WI38 (cell line): ENCODE results near the gene ZNF415.
A peak's percentile ranks its signal among the peaks of the same experiment; 100 is the strongest.
"Not testable (repeated sequence)": the region's sequence is repeated elsewhere in the genome, so short reads cannot be mapped to it uniquely, and the experiment has no call there.

ENCODE experiments used
- H3K4me3 ChIP-seq: 2 replicates; pipeline ENCODE4 v1.5.1; 2011; ENCODE audit warnings: low read depth, mild to moderate bottlenecking, control low read depth, low read length
- TF ChIP-seq, protein P1 (sequence below): IDR thresholded peaks from 2 replicates; pipeline ENCODE4 v1.5.1; 2012; ENCODE audit warnings: low read depth, mild to moderate bottlenecking, control low read depth, low read length

ZNF415 gene

DNA sequence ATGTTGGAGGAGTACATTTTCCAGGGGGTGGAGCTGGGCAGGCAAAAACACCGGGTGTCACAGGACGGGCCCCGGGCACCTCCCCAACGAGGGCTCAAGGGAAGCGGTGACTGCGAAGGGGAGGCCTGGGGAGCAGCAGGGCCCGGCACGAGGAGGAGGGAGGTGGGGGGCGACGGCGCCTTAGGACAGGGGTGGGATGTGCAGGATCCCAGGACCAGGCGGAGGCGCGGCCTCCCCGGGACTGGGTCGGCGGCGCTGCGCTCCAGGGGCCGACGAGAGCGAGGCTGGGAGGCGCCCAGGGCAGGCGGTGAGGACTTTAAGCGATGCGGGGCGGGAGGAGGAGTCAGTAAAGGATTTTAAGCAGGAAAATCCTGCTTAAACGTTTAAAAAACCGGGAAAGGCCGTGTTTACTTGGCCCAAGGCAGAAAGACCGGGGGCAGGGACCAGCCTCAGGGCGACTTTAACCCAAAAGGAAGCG lies 29.9 kb downstream of the ZNF415 start:
- TF ChIP-seq, protein P1, sequence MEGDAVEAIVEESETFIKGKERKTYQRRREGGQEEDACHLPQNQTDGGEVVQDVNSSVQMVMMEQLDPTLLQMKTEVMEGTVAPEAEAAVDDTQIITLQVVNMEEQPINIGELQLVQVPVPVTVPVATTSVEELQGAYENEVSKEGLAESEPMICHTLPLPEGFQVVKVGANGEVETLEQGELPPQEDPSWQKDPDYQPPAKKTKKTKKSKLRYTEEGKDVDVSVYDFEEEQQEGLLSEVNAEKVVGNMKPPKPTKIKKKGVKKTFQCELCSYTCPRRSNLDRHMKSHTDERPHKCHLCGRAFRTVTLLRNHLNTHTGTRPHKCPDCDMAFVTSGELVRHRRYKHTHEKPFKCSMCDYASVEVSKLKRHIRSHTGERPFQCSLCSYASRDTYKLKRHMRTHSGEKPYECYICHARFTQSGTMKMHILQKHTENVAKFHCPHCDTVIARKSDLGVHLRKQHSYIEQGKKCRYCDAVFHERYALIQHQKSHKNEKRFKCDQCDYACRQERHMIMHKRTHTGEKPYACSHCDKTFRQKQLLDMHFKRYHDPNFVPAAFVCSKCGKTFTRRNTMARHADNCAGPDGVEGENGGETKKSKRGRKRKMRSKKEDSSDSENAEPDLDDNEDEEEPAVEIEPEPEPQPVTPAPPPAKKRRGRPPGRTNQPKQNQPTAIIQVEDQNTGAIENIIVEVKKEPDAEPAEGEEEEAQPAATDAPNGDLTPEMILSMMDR: no peak
- H3K4me3 ChIP-seq: peak overlapping the region; percentile 96

DNA sequence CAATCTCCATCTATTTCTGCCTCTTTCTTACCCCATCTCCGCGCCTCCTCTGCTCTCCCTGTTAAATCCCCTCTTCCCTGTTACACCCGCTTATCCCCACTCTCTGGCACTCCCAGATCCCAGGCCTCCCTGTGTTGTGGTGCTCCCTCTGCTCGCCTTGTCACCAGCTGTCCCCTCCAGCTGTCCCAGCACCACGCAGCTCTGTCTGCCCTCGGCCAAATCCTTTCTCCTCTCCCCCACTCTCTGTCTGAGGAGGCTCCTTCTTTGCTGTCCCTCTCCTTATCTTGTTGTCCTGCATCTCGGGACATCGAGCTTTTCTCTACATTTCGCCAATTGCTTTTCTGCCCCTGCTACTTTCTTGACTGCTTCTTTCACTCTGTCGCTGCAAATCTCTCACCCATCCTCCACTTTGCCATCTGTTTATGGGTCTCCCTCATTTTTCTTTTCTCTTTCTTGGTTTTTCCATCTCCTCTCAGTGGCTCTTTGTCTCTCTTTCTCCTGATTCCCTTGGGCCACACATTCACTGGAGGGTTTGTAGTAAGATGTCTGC lies 30.4 kb downstream of the ZNF415 start:
- H3K4me3 ChIP-seq: peak overlapping the region; percentile 96
- TF ChIP-seq, protein P1: no peak

DNA sequence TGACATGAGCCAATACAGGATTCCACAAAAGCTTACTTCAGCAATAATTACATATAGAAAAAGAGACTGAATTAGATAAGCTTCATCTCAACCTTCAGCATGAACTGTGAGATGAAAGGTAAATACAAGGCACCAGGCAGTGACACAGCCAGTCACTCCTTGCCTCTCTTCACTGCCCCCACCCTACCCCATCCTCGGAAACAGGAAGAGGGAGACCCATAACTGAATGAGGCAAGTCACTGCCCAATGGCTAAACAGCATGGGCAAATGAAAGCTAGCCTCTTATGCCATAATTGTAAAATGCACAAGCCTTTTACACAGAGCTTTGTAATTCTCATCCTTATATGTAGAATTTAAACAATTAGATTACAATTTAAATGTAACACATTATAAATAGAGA lies 31.2 kb downstream of the ZNF415 start:
- H3K4me3 ChIP-seq: peak overlapping the region; percentile 96
- TF ChIP-seq, protein P1: no peak

DNA sequence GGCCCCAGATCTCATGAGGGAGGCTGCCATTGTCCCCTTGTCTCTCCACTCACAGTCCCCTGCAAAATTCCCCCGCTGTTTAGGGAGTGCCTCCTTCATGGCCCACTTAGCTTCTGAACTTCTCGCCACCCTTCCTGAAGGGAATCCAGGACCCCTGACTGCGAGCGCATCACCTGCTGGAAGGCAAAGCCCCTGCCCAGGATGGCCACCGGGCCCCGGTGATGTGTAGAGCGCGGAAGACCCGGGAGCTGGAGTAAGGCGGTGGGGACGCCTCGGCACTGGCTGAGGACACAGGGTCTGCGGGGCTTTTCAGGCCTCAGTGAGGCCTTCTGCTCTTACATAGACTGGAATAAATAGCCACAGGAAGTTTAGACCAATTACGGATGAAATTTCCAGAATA lies 34.1 kb downstream of the ZNF415 start:
- H3K4me3 ChIP-seq: not testable (repeated sequence)

DNA sequence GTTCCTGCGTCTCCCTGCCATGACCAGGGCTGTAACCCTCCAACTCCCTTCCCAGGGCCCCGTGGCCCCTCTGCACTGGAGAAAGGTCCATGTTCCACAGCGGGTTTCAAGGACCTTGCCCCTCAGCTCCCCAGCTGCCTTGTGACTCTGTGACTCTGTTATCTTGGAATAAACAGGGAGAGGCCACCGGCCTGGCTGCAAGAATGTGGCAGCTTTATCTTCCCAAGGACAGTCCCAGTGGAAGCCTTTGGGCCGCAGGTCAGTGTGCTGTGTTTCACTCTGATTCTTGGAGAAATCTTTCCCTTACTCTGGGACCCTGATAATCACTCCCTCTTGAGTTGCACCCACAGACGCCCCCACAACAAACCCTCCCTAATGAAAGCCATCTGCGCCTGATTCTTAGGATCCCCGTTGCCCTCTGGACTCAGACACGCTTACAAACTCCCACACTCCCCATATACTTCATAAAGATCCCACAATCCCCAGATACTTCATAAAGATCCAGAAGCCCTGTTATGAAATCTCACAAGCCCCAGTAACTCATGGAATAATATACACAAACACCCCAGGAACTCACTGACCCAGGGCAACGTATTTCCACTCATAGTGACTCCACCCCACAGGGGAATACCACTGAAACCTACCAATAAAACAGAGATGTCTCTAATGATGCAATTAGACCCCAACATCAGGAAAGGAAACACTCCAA lies 35.6 kb downstream of the ZNF415 start:
- not testable (repeated sequence) for H3K4me3 ChIP-seq

DNA sequence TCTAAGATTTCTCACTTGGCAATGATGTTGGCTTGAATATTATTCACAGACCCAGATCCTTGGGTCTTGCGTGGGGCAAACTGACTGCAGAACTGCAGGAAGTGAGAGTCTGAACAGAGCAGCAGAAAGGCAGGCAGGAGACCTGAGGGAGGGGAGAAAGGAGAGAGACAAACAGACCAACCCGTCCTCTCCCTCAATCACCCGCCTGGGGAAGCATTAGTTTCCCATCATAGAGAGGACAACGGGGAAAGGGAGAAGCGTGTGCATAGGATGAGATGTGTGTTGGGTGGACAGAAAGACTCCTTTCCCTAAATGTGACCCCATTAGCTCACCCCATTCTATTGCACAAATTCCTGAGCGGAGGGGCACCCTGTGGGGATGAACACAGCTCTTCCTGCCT lies 36.1 kb downstream of the ZNF415 start:
- not testable (repeated sequence) for H3K4me3 ChIP-seq

DNA sequence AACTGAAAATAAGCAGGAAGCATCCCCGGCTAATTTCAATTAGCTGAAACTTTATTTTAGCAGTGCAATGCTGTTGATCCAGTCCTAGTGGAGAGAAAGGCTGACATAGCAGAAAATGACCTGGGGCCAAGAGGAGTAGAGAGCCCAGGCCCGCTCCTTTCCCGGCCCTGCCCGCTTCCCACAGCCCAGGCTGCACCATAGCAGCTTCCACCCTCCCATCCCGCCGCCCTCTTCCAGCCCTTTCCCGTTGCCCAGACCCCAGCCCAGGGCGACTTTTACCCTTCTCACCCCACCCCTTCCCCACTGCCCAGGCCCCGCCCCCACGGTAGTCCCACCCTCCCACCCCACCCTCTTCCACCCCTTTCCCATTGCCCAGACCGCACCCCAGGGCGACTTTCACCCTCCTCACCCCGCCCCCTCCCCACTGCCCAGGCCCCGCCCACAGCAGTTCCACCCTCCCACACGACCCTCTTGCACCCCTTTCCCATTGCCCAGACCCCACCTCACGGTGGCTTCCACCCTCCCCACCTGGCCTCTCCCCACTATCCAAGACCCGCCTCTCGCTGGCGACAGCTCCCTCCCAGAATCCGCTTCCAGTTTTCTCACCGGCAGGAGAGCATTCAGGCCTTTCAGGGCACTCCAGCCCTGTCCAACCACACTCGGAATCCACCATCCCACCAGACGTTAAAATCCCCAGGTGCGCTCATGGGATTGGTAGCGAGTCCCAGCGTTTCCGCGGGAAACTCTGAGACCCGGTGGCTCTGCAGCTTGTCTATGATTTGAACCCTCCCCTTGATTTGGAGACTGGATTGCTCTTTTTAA lies 37.7 kb downstream of the ZNF415 start:
- H3K4me3 ChIP-seq: no peak overlapping the region
- TF ChIP-seq, protein P1: no peak

DNA sequence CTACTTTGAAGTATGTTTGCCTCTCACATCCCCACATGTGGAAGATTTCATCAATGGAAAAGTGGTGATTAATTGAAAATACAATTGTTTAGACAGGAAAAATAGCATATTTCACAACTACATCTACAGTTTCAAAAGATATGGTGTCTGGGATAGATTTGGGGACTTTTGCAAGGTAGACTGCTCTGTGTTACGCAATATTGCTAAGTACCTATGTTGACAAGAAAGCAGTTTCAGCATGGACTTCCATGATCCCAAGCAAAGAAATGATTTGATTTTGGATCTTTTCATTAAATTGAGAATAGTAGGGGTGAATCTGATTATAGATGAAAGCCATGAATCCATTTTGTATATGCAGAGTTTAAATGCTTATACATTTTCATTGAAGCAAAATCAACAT lies 40.0 kb downstream of the ZNF415 start:
- TF ChIP-seq, protein P1: no peak
- H3K4me3 ChIP-seq: no peak overlapping the region
